HG03575 (cell line): ENCODE data around the gene SRCIN1.

Experiments used
- ATAC-seq: cut with Tn5 transposase; IDR thresholded peaks from one replicate; pipeline ENCODE4 v1.9.1; 2021; ENCODE audit not compliant: unreplicated experiment, insufficient number of reproducible peaks, low FRiP score; ENCODE audit errors: extremely low read depth

The SRCIN1 gene

DNA sequence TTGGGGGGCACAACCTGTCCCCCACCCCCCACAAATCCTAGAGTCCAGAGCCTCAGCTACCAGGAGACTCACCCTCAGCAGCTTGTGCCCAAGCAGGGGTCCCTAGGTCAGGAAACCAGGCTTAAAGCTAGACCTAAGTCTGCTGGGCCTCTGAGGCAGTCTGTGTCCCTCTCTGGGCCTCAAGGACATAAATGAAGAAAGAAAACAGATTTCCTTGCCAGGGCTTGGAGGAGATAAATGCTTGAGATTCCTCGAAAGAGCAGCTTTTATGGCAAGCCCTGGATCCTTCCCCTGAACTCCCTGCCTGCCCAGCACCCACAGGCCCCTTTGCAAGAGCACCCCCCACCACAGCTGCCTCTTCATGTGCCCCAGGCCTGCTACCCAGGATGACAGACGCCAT, 3.3 kb downstream of the SRCIN1 start:
- no peak for ATAC-seq

- no peak for ATAC-seq
Measured at GRCh38 chr17:38601539-38602351, 4.0 kb downstream of the SRCIN1 start.

DNA sequence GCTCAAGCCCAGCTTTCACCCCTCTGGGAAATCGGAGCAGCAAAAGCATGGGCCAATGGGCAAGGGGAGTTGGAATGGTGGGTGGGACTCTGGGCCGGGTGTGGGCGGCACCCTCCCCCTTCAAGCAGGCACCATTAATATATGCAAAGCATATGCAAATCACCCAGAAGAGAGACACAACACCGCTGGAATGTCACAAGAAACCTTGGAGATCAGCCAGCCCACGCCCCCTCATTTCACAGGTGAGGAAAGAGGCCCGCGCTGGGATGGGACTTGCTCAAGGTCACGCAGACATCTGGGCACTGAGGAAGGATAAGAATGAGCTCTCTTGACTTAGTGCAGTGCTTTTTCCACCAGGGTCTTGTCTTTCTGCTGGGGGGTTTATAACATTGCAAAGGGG, 4.8 kb downstream of the SRCIN1 start:
- ATAC-seq, result no peak

DNA sequence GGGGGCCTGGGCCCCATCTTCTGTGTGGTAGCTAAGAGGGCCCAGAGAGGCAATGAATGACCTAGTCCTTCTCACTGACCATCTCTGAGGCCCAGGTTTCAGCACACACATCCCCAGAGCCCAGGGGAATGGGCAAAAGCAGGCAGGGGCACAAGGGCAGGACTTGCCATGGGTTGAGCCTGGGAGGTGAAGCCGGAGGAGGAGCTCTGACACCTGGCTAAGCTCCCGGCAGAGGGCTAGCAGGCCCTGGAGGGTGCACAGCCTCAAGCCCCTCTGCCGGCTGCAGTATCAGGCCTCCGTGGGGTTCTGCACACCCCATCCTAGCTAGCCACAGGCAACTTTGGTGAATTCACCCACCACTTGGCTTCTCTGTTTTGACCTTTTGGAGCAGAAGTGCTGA, 5.3 kb downstream of the SRCIN1 start:
- ATAC-seq, result no peak

GRCh38 chr17:38599398-38599856, 6.3 kb downstream of the SRCIN1 start:
- no peak for ATAC-seq

- no peak for ATAC-seq
Measured at GRCh38 chr17:38598995-38599394, 6.8 kb downstream of the SRCIN1 start.

- no peak for ATAC-seq
Measured at GRCh38 chr17:38598536-38598935, 7.2 kb downstream of the SRCIN1 start.

DNA sequence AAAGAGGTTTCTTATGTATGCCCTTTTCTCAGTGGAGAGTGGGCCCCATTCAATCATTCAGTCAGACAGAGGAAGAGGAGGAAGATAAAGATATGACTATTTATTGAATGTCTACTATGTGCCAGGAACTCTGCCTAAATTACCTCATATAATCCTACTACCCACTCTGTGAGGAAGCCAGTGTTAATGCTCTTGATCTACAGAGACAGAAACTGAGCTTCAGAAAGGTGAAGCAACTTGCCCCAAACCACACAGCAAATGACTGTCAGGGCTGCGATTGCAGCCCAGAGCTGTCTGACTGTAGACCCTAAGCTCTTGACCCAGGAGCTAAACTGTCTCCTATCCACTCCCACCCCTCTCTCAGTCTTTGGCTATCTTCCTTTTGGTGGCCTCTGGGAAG, 8.4 kb downstream of the SRCIN1 start:
- ATAC-seq, result no peak

GRCh38 chr17:38596651-38597050, 9.1 kb downstream of the SRCIN1 start:
- ATAC-seq, result no peak

- ATAC-seq, result no peak
Measured at GRCh38 chr17:38595892-38596291, 9.9 kb downstream of the SRCIN1 start.

GRCh38 chr17:38594152-38594551, 11.6 kb downstream of the SRCIN1 start:
- no peak for ATAC-seq

DNA sequence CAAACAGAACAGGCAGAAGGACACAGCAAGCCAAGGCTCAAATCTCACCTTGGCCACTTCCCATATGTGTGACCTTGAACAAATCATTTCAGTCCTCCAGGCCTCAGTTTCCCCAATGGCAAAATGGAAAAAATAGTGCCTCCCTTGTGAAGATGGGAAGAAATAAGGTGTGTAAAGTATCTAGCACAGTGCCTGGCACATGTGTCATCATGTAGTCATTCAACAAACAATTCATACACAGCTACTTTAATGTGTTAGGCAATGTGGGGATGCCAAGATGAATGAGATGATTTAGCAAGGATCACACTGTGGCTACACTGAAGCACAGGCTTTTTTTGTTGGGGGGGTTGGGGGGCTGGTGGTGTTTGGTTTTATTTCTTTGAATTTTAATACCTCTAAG, 13.3 kb downstream of the SRCIN1 start:
- no peak for ATAC-seq

DNA sequence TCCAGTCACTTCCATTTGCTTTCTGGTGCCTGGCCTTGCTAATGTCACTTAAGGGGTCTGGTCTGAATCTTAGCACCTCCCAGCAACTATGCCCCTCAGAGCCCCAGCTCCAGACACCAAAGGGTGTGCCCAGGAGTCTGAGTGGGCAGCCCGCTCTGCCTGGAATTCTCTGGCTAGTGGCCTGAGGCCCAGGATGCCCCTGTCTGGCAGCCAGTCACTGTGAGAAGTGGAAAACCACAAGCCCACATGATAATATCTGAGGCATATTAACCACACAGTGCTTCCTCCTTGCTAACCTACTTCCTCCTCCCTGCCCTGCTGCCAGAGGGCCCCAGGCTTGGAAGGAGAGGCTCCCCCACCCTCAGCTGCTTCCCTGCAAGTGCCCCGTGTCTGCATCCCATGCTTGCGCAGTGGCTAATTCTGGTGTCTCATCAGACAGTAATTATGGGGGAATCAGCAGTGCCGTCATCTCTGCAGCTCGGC, 14.0 kb downstream of the SRCIN1 start:
- ATAC-seq, result no peak

- ATAC-seq, result no peak
Measured at GRCh38 chr17:38590988-38591758, 14.6 kb downstream of the SRCIN1 start.

- ATAC-seq, result no peak
Measured at GRCh38 chr17:38589462-38590114, 16.2 kb downstream of the SRCIN1 start.

DNA sequence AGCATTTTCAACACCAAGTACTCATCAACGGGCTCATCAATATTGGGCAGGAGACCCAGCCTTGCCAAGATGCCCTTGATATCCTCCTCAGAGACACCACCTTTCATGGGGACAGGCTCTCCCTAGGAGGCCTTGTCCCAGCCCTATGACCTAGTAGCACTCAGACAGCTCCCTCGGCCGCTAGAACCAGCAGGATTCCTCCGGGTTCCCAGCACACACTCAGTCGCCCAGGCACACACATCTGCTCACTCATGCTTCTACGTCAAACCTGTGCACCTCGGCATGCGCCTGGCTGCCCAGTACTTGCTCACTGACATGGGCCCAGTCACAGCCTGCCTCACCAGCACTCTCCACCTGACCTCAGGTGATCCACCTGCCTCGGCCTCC, 17.0 kb downstream of the SRCIN1 start:
- no peak for ATAC-seq

- no peak for ATAC-seq
Measured at GRCh38 chr17:38587947-38588787, 17.6 kb downstream of the SRCIN1 start.

GRCh38 chr17:38587203-38587602, 18.5 kb downstream of the SRCIN1 start:
- ATAC-seq, result no peak

- ATAC-seq, result no peak
Measured at GRCh38 chr17:38586788-38587187, 19.0 kb downstream of the SRCIN1 start.
